Activated CD8-positive, alpha-beta memory T cell treated with anti-CD3 and anti-CD28 coated beads, Interleukin-2, amount 50 U/mL, for 1 hour (primary cell): Measurements from ENCODE around the gene TBC1D22A.
"Not testable (repeated sequence)": the region's sequence is repeated elsewhere in the genome, so short reads cannot be mapped to it uniquely, and the experiment has no call there.

Source experiments
- DNase-seq: peaks from one replicate; pipeline ENCODE4 v3.0.0-alpha.2; 2020; ENCODE audit errors: extremely low read depth

The TBC1D22A gene

GRCh38 chr22:47047321-47048122, 285.1 kb downstream of the TBC1D22A start:
- DNase-seq, result no peak

- DNase-seq, result no peak
Measured at GRCh38 chr22:47048123-47049077, 285.9 kb downstream of the TBC1D22A start.

DNA sequence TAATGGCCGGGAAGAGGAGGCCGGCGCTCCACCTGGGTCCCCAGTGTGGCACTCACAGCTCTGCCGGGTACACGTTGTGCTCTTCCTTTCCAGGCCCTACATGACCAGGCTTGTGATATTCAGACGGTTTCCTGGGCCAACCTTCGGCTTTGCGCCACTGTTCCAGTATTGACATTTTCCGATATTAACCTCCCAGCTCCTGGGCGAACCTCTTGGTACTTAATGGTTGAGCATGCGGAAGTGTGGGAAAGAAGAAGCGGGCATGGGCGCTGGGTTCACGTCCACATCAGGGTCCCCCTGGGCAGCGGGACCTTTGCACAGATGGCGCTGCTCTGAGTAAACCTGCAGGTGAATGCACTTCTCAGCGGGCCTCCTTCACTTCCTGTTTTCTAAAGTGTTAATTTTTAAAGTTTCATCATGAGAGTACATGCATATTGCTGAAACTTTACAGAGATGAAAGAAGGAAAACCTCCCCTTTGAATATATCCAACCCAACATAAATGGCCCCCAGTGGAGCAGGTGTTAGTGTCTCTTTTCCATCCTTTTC, 286.7 kb downstream of the TBC1D22A start:
- no peak for DNase-seq

- not testable (repeated sequence) for DNase-seq
Measured at GRCh38 chr22:47049736-47050400, 287.4 kb downstream of the TBC1D22A start.

DNA sequence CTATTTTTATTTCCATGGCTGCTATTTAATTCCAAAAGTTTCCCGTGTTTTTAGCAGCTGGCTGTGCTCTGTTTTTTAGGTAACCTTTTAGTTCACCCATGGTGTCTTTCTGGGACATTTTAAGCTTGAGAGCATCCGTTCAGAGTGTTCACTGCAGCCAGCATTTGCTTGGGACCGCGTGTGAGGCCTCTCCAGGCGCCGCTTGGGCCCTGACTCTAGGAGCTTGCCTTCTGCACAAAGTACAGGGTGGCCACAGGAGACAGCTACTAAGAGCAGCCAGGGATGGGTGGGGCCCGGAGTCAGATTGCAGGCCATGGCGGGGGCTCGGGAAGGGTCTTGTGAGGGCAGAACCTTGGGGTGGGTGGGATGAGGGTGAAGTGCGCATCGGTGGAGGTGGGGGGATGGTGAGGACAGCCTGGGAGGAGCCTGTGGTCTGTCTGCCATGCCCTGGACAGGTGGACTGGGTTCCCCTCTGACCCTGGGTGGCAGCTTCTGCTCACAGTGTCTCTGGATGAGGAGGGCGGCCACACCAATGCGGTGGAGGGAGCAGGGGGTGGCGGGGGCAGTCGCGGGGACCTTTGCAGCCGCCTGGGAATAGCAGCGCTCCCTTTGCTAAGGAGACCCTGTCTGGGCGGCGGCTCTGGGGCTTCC, 288.1 kb downstream of the TBC1D22A start:
- DNase-seq, result no peak

DNA sequence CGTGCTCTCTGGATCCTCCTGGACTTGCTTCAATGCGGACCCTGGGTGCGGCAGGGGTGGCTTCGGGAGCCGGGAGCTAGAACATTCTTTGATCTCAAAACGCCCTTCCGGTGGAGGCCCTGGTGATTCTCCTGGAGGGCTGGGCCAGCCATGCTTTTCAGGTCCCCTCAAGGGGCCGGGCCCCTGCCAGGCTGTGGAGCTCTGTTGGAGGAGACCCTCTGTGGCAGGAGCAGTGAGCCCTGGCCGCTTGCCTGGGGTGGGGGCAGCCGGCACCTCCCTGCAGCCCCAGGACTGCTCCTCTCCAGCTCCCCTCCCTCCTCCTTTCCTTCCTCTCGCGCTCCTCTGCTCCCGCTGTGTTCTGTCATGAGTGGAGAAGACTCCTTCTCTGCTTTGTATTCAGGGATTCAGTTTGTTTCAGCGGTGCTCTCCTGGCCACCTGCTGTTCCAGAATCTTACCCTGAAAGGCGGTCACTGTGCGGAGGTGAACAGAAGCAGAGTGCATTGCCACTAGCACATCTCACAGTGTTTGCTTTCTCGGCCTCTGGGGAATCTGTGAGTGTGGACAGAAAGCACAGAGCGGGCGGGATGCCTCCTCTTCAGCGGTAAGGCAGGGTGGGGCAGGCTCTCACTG, 289.1 kb downstream of the TBC1D22A start:
- DNase-seq, result no peak

GRCh38 chr22:47052236-47053012, 290.0 kb downstream of the TBC1D22A start:
- no peak for DNase-seq

- DNase-seq, result no peak
Measured at GRCh38 chr22:47053013-47053725, 290.7 kb downstream of the TBC1D22A start.

DNA sequence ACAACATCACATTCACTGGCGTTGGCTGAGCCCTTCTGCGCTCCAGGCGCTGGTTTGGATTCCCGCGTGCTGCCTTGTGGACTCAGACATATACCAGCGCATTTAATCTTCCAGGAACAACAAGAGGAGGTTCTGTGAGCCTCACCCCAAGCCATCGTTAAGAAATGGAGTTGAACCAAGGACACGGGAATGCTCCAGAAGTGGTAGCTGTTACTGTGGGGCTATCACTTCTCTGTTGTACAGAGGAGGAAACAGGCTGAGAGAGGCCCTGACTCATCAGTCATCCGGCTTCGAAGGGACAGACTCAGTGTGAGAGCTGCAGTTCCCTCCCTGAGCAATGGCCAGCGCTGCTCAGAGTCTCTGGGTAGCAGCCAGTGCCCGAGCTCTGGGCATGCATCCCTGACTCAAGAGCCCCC, 291.3 kb downstream of the TBC1D22A start:
- no peak for DNase-seq

- DNase-seq, result no peak
Measured at GRCh38 chr22:47054231-47055072, 292.0 kb downstream of the TBC1D22A start.

DNA sequence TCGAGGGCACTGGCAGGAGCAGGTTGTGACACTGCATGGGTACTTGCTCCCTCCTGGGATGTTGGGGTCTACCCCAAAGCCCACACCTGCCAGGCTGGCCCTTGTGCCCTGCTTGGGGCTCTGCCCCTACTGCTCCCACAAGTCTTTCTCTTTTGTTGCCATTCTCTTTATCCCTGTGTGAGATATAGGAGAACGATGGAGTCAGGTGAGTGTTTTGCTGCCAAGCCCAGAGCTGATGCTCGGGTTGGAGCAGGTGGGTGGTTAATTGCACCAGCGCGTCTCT, 292.6 kb downstream of the TBC1D22A start:
- no peak for DNase-seq

GRCh38 chr22:47055461-47055860, 293.0 kb downstream of the TBC1D22A start:
- DNase-seq, result no peak

DNA sequence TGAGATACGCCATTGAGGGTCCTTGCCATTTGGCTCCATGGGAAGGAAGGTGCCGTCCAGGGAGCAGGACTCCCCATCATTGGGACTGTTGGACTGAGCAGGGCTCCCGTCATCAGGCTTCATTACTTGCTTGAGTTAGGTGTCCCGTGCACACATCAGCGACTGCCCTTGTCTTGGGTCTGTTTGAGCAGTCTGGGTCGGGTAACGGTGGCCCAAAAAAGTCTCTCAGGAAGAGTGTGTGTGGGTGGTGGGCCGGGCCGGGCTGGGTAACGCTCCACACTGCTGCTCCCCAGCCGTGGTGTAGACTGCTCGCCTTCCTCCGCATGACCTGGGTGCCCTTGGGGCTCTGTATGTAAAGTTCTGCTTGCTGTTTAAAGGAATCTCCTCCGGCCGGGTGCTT, 293.5 kb downstream of the TBC1D22A start:
- DNase-seq, result no peak

- DNase-seq, result no peak
Measured at GRCh38 chr22:47056361-47056760, 293.9 kb downstream of the TBC1D22A start.

GRCh38 chr22:47056776-47057470, 294.5 kb downstream of the TBC1D22A start:
- no peak for DNase-seq

GRCh38 chr22:47057916-47058585, 295.6 kb downstream of the TBC1D22A start:
- DNase-seq, result no peak

- no peak for DNase-seq
Measured at GRCh38 chr22:47059076-47059475, 296.6 kb downstream of the TBC1D22A start.
